Karpas-422 (cell line): ENCODE data around the gene CCND3. TPM values are rescaled to one million over a fixed set of nuclear protein-coding genes. Genes with fewer than 3 reads are reported as not detected.

Experiments
- DNase-seq: peaks from one replicate; pipeline ENCODE4 v3.0.0-alpha.2; 2015
- H2AFZ ChIP-seq: fragments of 200-600 bp; sonication (generic); 2 replicates; pipeline ENCODE4 v1.6.1; 2014; ENCODE audit warnings: antibody characterized with exemption, low read length, mixed read lengths
- H3K27ac ChIP-seq: fragments of 200-600 bp; sonication (generic); 2 replicates; pipeline ENCODE4 v1.5.1; 2014; ENCODE audit warnings: mild to moderate bottlenecking, low read length, moderate library complexity
- H3K27me3 ChIP-seq: fragments of 200-600 bp; sonication (generic); 2 replicates; pipeline ENCODE4 v1.6.1; 2014; ENCODE audit warnings: low read length, mixed read lengths
- H3K36me3 ChIP-seq: fragments of 200-600 bp; sonication (generic); 2 replicates; pipeline ENCODE4 v1.6.1; 2014; ENCODE audit warnings: low read length, mixed read lengths; ENCODE audit not compliant: insufficient read depth
- H3K4me1 ChIP-seq: fragments of 200-600 bp; sonication (generic); 2 replicates; pipeline ENCODE4 v1.6.1; 2014; ENCODE audit warnings: mild to moderate bottlenecking, low read length, mixed read lengths
- H3K4me2 ChIP-seq: fragments of 200-600 bp; sonication (generic); 2 replicates; pipeline ENCODE4 v1.6.1; 2014; ENCODE audit warnings: low read length, low read depth, mild to moderate bottlenecking; ENCODE audit not compliant: poor library complexity, severe bottlenecking
- H3K4me3 ChIP-seq: fragments of 200-600 bp; sonication (generic); 2 replicates; pipeline ENCODE4 v1.5.1; 2014; ENCODE audit warnings: mild to moderate bottlenecking, antibody characterized with exemption, low read length, mixed read lengths
- H3K79me2 ChIP-seq: fragments of 200-600 bp; sonication (generic); 2 replicates; pipeline ENCODE4 v1.6.1; 2014; ENCODE audit warnings: mild to moderate bottlenecking, low read length, mixed read lengths
- H3K9ac ChIP-seq: fragments of 200-600 bp; sonication (generic); 2 replicates; pipeline ENCODE4 v1.6.0; 2014; ENCODE audit warnings: low read length
- H3K9me2 ChIP-seq: fragments of 200-600 bp; sonication (generic), shearing (Covaris generic); replicated peaks from 2 replicates; pipeline ENCODE4 v1.6.0; 2014; ENCODE audit warnings: mild to moderate bottlenecking, low read length, moderate library complexity; ENCODE audit not compliant: insufficient read depth
- H3K9me3 ChIP-seq: fragments of 300-700, 200-600 bp; sonication (generic); 2 replicates; pipeline ENCODE4 v1.6.1; 2014; ENCODE audit warnings: low read length, mixed read lengths
- H4K20me1 ChIP-seq: fragments of 200-600 bp; sonication (generic); 2 replicates; pipeline ENCODE4 v1.6.1; 2014; ENCODE audit warnings: mild to moderate bottlenecking, antibody characterized with exemption, low read length, low read depth; ENCODE audit not compliant: insufficient read depth
- total RNA-seq: library from RNA; depleted of rRNA; stranded (reverse); fragments of >200 nt; shearing (Covaris generic); gene quantifications from 2 replicates; pipeline ENCODE4 v1.2.3, GENCODE V29; 2014; ENCODE audit warnings: low replicate concordance

Gene CCND3
- total RNA-seq, 1 experiment from 2014 or later: 63.5 TPM

DNA sequence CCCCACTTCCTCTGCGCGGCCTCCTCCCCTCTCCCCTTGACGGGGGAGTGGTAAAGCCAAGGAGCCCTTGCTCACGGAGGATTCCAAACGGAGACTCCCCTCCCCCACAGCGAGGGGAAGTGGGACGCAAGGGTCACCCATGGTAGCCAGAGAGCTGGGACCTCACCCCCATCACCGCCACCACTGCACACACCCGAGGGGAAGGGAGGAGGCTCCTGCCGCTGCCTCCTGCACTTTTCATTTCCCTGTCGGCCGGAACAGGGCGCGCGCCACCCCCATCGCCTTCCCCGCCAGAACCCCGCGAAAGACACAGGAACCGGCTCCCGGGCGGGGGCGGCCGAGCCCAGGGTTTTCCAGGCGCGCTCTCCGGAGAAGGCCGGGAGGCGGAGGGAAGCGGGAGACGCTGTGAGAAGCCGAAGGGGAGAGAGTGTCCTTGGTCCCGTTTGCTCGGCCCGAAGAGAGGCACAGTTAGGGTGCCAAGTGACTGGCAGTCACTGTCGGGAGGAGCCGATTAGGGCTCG, 789 bp downstream of the CCND3 start:
- H3K79me2 ChIP-seq: peaks cover 47% of the 10 kb centered on the region
- no peak overlapping the region for H2AFZ ChIP-seq

DNA sequence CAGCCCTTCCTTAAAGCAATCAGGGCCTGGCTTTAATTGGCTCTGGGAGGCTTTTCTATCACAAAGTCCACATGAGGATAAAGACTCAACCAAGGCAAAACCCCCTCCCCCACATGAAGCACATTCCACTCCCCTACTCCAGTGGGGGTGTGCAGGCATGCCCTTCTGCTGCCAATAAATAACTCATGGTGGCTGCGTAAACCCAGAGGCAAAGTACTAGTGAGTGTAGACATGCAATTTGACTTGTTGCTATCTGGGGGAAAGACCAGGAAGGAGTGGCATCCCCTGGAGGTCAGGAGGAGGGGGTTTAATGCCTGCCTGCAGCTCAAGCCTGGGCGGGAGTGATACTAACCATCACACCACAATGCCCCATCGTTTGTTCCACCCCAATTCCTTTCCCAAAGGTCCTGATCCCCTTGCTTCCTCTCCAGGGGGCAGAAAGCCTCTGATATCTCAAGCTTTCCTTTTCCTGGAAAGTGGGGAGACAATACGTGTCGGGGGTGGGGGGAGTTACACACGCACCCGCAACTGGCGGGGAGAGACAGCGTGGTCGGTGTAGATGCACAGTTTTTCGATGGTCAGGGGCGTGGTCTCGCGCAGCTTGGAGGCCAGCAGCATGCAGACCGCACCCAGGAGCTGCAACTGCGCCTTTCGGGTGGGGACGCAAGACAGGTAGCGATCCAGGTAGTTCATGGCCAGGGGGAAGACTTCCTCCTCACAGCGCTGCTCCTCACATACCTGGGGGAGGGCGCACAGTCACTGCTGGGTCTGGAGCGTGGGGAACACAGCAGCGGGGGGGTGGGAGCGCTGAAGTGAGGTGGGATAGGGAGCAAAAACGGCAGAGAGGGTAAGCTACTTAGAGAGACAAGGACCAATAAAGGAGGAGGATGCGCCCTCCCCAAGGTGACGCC, 1.5 kb downstream of the CCND3 start:
- DNase-seq: peak; percentile 57
- Histone ChIP-seq H2AFZ (no peak overlapping the region), H3K4me2 (peak overlapping the region; percentile 89), H3K9me3 (no peaks in the 10 kb centered on the region), H3K4me3 (peak overlapping the region; percentile 97), H3K27ac (peak overlapping the region; percentile 98), H3K27me3 (no peaks in the 10 kb centered on the region), H4K20me1 (peaks cover 20% of the 10 kb centered on the region; the same call in 1 of the 2 replicates), H3K9me2 (no peaks in the 10 kb centered on the region), H3K79me2 (peaks cover 47% of the 10 kb centered on the region), H3K36me3 (peaks cover 13% of the 10 kb centered on the region; the same call in 1 of the 2 replicates), H3K9ac (peak overlapping the region; percentile 95), H3K4me1 (peaks cover 64% of the 10 kb centered on the region)

More for the DNA sequence above, 789 bp downstream of the CCND3 start:
- peak; percentile 78 for DNase-seq
- Histone ChIP-seq H3K9me2 (no peaks in the 10 kb centered on the region), H4K20me1 (0 out of 2 replicates have a peak, but pooled peaks cover 14% of the 10 kb centered on the region), H3K27ac (peak overlapping the region; percentile 98), H3K4me2 (peak overlapping the region; percentile 89), H3K36me3 (peaks cover 8% of the 10 kb centered on the region; the same call in 1 of the 2 replicates), H3K4me3 (peak overlapping the region; percentile 97), H3K27me3 (no peaks in the 10 kb centered on the region), H3K9ac (peak overlapping the region; percentile 95), H3K4me1 (peaks cover 57% of the 10 kb centered on the region), H3K9me3 (no peaks in the 10 kb centered on the region)

DNA sequence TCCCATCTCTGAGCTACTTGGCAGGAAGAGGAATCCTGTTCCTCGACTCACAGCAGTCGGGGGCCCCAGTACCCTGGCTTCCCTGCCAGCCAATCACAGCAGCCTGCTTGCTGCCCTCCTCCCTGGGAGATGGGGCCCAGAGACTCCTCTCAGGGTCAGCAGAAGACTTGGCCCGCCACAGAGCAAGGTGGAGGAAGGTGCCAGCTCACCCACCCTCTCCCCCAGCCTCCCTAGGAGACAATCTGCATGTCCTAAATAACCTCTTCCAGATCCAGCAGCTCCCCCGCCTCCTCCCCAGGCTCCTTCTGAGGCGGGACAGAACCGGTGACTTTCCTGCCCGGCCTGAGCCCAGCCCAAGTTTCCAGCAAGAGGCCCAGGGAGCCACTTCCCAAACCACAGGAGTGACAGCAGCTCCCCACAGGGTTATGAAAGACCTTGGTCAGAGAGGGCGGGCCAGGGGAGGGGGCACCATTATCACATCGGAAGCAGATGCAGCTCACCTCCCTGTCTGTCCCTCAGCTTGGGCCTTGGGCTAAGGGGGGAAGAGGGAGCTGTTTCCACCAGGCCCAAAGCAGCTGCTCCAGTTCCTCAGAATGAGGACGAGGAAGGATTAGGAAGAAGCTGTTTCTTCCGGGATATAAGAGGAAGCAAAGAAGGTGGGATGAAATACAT, 2.3 kb downstream of the CCND3 start:
- peaks cover 16% of the 10 kb centered on the region; the same call in 1 of the 2 replicates for H3K36me3 ChIP-seq

GRCh38 chr6:41938590-41939175, 2.9 kb downstream of the CCND3 start:
- Histone ChIP-seq H3K9me3 (no peaks in the 10 kb centered on the region), H3K27ac (peak overlapping the region; percentile 98), H3K4me1 (peaks cover 78% of the 10 kb centered on the region), H3K9me2 (no peaks in the 10 kb centered on the region), H3K4me2 (peak overlapping the region; percentile 89), H3K27me3 (no peaks in the 10 kb centered on the region), H3K9ac (peak overlapping the region; percentile 95), H4K20me1 (peaks cover 24% of the 10 kb centered on the region), H3K36me3 (peaks cover 16% of the 10 kb centered on the region; the same call in 1 of the 2 replicates), H3K4me3 (peak overlapping the region; percentile 97; the same call in 1 of the 2 replicates), H2AFZ (no peak overlapping the region), H3K79me2 (peaks cover 47% of the 10 kb centered on the region)
- peak; percentile 55 for DNase-seq

More for the DNA sequence above, 2.3 kb downstream of the CCND3 start:
- H3K4me1 ChIP-seq: peaks cover 72% of the 10 kb centered on the region
- peak; percentile 45 for DNase-seq
- H3K9me3 ChIP-seq: no peaks in the 10 kb centered on the region
- peak overlapping the region; percentile 98 for H3K27ac ChIP-seq
- no peak overlapping the region for H2AFZ ChIP-seq
- peaks cover 24% of the 10 kb centered on the region for H4K20me1 ChIP-seq
- H3K9me2 ChIP-seq: no peaks in the 10 kb centered on the region
- H3K27me3 ChIP-seq: no peaks in the 10 kb centered on the region
- H3K9ac ChIP-seq: peak overlapping the region; percentile 95
- peaks cover 47% of the 10 kb centered on the region for H3K79me2 ChIP-seq
- H3K4me2 ChIP-seq: peak overlapping the region; percentile 89
- H3K4me3 ChIP-seq: peak overlapping the region; percentile 97

- Histone ChIP-seq H3K27me3 (no peaks in the 10 kb centered on the region), H3K36me3 (peaks cover 17% of the 10 kb centered on the region), H3K9me2 (no peaks in the 10 kb centered on the region), H4K20me1 (peaks cover 24% of the 10 kb centered on the region), H3K4me2 (peak overlapping the region; percentile 89), H3K9me3 (no peaks in the 10 kb centered on the region), H3K4me3 (peak overlapping the region; percentile 97; the same call in 1 of the 2 replicates), H2AFZ (no peak overlapping the region), H3K79me2 (peaks cover 47% of the 10 kb centered on the region), H3K4me1 (peaks cover 85% of the 10 kb centered on the region), H3K9ac (peak overlapping the region; percentile 95; the same call in 1 of the 2 replicates), H3K27ac (peak overlapping the region; percentile 98)
- peak; percentile 60 for DNase-seq
Observed at GRCh38 chr6:41937861-41938574, 3.6 kb downstream of the CCND3 start.

DNA sequence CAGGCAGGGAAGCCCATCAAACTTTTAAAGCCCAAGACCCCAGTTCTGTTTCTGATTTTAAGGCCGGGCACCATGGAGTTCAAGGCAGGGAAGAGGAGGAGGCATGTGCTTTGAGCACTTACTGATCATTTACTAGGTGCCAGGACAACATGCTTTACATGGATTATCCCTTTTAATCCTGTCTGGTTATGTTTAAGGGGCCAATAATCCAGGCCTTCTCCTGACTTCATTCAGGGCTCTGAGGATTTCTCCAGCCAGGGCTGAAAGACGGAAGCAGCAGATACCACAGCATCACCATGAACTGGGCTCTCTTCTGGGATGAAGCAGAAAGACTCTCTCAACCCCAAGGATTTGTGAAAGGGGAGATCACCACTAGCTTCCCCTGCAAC, 4.1 kb downstream of the CCND3 start:
- Histone ChIP-seq H3K9me3 (no peaks in the 10 kb centered on the region), H2AFZ (no peak overlapping the region), H3K4me1 (peaks cover 88% of the 10 kb centered on the region), H3K27ac (peak overlapping the region; percentile 98), H4K20me1 (peaks cover 24% of the 10 kb centered on the region), H3K4me2 (peak overlapping the region; percentile 89), H3K4me3 (no peak overlapping the region), H3K36me3 (peaks cover 22% of the 10 kb centered on the region), H3K27me3 (no peaks in the 10 kb centered on the region), H3K9ac (peak overlapping the region; percentile 95), H3K9me2 (no peaks in the 10 kb centered on the region), H3K79me2 (peaks cover 47% of the 10 kb centered on the region)
- DNase-seq: peak; percentile 44

GRCh38 chr6:41936073-41936837, 5.4 kb downstream of the CCND3 start:
- Histone ChIP-seq H3K27ac (peak overlapping the region; percentile 98), H3K9me3 (no peaks in the 10 kb centered on the region), H3K4me3 (peak overlapping the region; percentile 62), H3K27me3 (no peaks in the 10 kb centered on the region), H3K79me2 (peaks cover 51% of the 10 kb centered on the region), H3K9ac (peak overlapping the region; percentile 95), H3K4me2 (peak overlapping the region; percentile 81), H3K9me2 (no peaks in the 10 kb centered on the region), H2AFZ (no peak overlapping the region), H3K36me3 (peaks cover 33% of the 10 kb centered on the region), H4K20me1 (peaks cover 24% of the 10 kb centered on the region), H3K4me1 (peaks cover 93% of the 10 kb centered on the region)
- peak; percentile 92 for DNase-seq
